Measurements from ENCODE around the gene PEX26. TPM values are rescaled to one million over a fixed set of nuclear protein-coding genes. Genes with fewer than 3 reads are reported as not detected.
A peak's percentile ranks its signal among the peaks of the same experiment; 100 is the strongest.

PEX26 gene
- total RNA-seq, 1 donor from 2014 or later: 35.2 TPM

- peaks cover 84% of the 10 kb centered on the region for H3K36me3 Mint-ChIP-seq (ENCODE audit: low read depth)
- H3K4me1 Mint-ChIP-seq: peaks cover 9% of the 10 kb centered on the region
- ATAC-seq (ENCODE audit: low read depth) (no peak), DNase-seq (no peak)
- intact Hi-C loops (cut with micrococcal nuclease): no loop called here
- ChIA-PET CTCF (no interaction called here), POLR2A (no interaction called here)
- TF ChIP-seq CTCF (IDR thresholded peaks at IDR 0.05): no peak
- no peaks in the 10 kb centered on the region for H3K27me3 Mint-ChIP-seq
- no peaks in the 10 kb centered on the region for H3K9me3 Mint-ChIP-seq
- no peak overlapping the region for H3K27ac Mint-ChIP-seq
- H3K4me3 Mint-ChIP-seq: no peak overlapping the region
Measured at GRCh38 chr22:18087350-18087855, 9.6 kb downstream of the PEX26 start.

GRCh38 chr22:18088825-18089568 lies 11.2 kb downstream of the PEX26 start:
- CTCF ChIA-PET: interaction anchor here (1.2 kb wide), 1 partner anchor 13 kb away, joined by 4 read pairs; no protein-coding TSS in a partner anchor
- intact Hi-C loops (cut with micrococcal nuclease): no loop called here
- H3K27ac Mint-ChIP-seq: no peak overlapping the region
- DNase-seq (no peak), ATAC-seq (ENCODE audit: low read depth) (no peak)
- no peak overlapping the region for H3K4me3 Mint-ChIP-seq
- peaks cover 8% of the 10 kb centered on the region for H3K4me1 Mint-ChIP-seq
- no peaks in the 10 kb centered on the region for H3K27me3 Mint-ChIP-seq
- H3K36me3 Mint-ChIP-seq (ENCODE audit: low read depth): peaks cover 74% of the 10 kb centered on the region
- POLR2A ChIA-PET: no interaction called here
- H3K9me3 Mint-ChIP-seq: no peaks in the 10 kb centered on the region
- no peak for TF ChIP-seq CTCF (IDR thresholded peaks at IDR 0.05)

GRCh38 chr22:18090286-18090685 lies 12.5 kb downstream of the PEX26 start:
- Mint-ChIP-seq H3K4me1 (peaks cover 8% of the 10 kb centered on the region), H3K27ac (no peak overlapping the region), H3K36me3 (ENCODE audit: low read depth) (peaks cover 72% of the 10 kb centered on the region), H3K4me3 (no peak overlapping the region), H3K27me3 (no peaks in the 10 kb centered on the region), H3K9me3 (no peaks in the 10 kb centered on the region)
- TF ChIP-seq CTCF (IDR thresholded peaks at IDR 0.05): no peak
- intact Hi-C loops (cut with micrococcal nuclease): no loop called here
- CTCF ChIA-PET: no interaction called here
- POLR2A ChIA-PET: no interaction called here
- DNase-seq: no peak
- no peak for ATAC-seq (ENCODE audit: low read depth)

GRCh38 chr22:18091478-18091877 lies 13.7 kb downstream of the PEX26 start:
- ChIA-PET POLR2A (interaction anchor here (1.1 kb wide), 1 partner anchor 19 kb away, joined by 6 read pairs; the partner anchor contains the start of gene TUBA8), CTCF (no interaction called here)
- no peak for ATAC-seq (ENCODE audit: low read depth)
- peaks cover 17% of the 10 kb centered on the region for H3K4me1 Mint-ChIP-seq
- no peaks in the 10 kb centered on the region for H3K9me3 Mint-ChIP-seq
- no peak for DNase-seq
- no peaks in the 10 kb centered on the region for H3K27me3 Mint-ChIP-seq
- TF ChIP-seq CTCF (IDR thresholded peaks at IDR 0.05): no peak
- H3K4me3 Mint-ChIP-seq: no peak overlapping the region
- H3K27ac Mint-ChIP-seq: no peak overlapping the region
- intact Hi-C loops (cut with micrococcal nuclease): no loop called here
- H3K36me3 Mint-ChIP-seq (ENCODE audit: low read depth): peaks cover 68% of the 10 kb centered on the region

GRCh38 chr22:18091916-18092526 lies 14.2 kb downstream of the PEX26 start:
- DNase-seq (no peak), ATAC-seq (ENCODE audit: low read depth) (no peak)
- ChIA-PET POLR2A (interaction anchor here (0.7 to 1.1 kb wide), 2 partner anchors 18 to 129 kb away, joined by 5 to 6 read pairs; partner anchors contain the start of gene TUBA8), CTCF (no interaction called here)
- Mint-ChIP-seq H3K4me3 (peak overlapping the region; percentile 24), H3K4me1 (peaks cover 20% of the 10 kb centered on the region), H3K27me3 (no peaks in the 10 kb centered on the region), H3K27ac (no peak overlapping the region), H3K36me3 (ENCODE audit: low read depth) (peaks cover 69% of the 10 kb centered on the region), H3K9me3 (no peaks in the 10 kb centered on the region)
- TF ChIP-seq CTCF (IDR thresholded peaks at IDR 0.05): no peak
- intact Hi-C loops (cut with micrococcal nuclease): no loop called here

Measured in activated B cell treated with CpG ODN at 0.5 μM for 24 hours (primary cell).